HEK293 (cell line): ENCODE results near the gene PID1.

Experiments
- CTCF ChIA-PET: fragments of 350-600 bp; formaldehyde crosslinking; extraction: SDS; loops from one replicate; lab custom pipeline; 2021; ENCODE audit warnings: antibody characterized with exemption; lab: Yijun Ruan, JAX
- POLR2A ChIA-PET: fragments of 300-600 bp; formaldehyde crosslinking; extraction: SDS; loops from one replicate; lab custom pipeline; 2020; ENCODE audit warnings: antibody characterized with exemption, inconsistent platforms; lab: Yijun Ruan, JAX
- H3K27ac ChIP-seq: fragments of 200-500 bp; sonication (Bioruptor generic); 2 replicates; pipeline ENCODE4 v1.5.1; 2014; ENCODE audit warnings: low read depth, low read length, control low read depth, inconsistent platforms; ENCODE audit errors: extremely low read depth
- H3K36me3 ChIP-seq, 2 experiments: fragments of 200-500 bp in 1 of 2; sonication (Bioruptor generic) in 1 of 2; 1 replicate in 1 of 2; 2 replicates in 1 of 2; pipeline ENCODE4 v1.5.1; 2014 to 2017; ENCODE audit warnings: inconsistent platforms in 2 of 2, low read length in 2 of 2; ENCODE audit not compliant: control insufficient read depth in 2 of 2, insufficient read depth in 1 of 2
- H3K4me1 ChIP-seq: fragments of 200-500 bp; sonication (Bioruptor generic); 2 replicates; pipeline ENCODE4 v1.5.1; 2014; ENCODE audit warnings: mild to moderate bottlenecking, low read length, inconsistent platforms; ENCODE audit not compliant: control insufficient read depth, insufficient read depth
- H3K4me3 ChIP-seq: 2 replicates; pipeline ENCODE4 v1.5.1; 2011; ENCODE audit warnings: low read depth, mild to moderate bottlenecking, control low read depth, low read length, moderate library complexity
- H3K9me3 ChIP-seq: fragments of 200-500 bp; sonication (Bioruptor generic); 2 replicates; pipeline ENCODE4 v1.5.1; 2014; ENCODE audit warnings: low read depth, low read length, inconsistent platforms; ENCODE audit not compliant: control insufficient read depth, insufficient read depth
- GLI2 ChIP-seq: fragments of 450-650 bp; formaldehyde crosslinking; IDR thresholded peaks from 2 replicates; pipeline ENCODE4; 2017; ENCODE audit warnings: missing biosample characterization, missing genetic modification characterization, low read depth, borderline replicate concordance
- HOXC10 ChIP-seq: sonication (generic); formaldehyde crosslinking; IDR thresholded peaks from 2 replicates; pipeline ENCODE4 v1.8.1; 2023; ENCODE audit warnings: mild to moderate bottlenecking, missing genetic modification reagents
- KLF7 ChIP-seq: fragments of 450-650 bp; formaldehyde crosslinking; IDR thresholded peaks from 2 replicates; pipeline ENCODE4 v1.5.1; 2016; ENCODE audit warnings: missing biosample characterization, missing genetic modification characterization, borderline replicate concordance
- KLF9 ChIP-seq: fragments of 450-650 bp; formaldehyde crosslinking; IDR thresholded peaks from 2 replicates; pipeline ENCODE4 v1.5.1; 2016; ENCODE audit warnings: missing biosample characterization, missing genetic modification characterization, low read depth
- ZBTB26 ChIP-seq: fragments of 450-650 bp; formaldehyde crosslinking; optimal IDR thresholded peaks from 2 replicates; pipeline ENCODE3; 2016; ENCODE audit warnings: missing biosample characterization, mild to moderate bottlenecking, missing genetic modification characterization
- ZIC2 ChIP-seq: fragments of 450-650 bp; formaldehyde crosslinking; IDR thresholded peaks from 2 replicates; pipeline ENCODE4 v1.5.1; 2016; ENCODE audit warnings: missing biosample characterization, missing genetic modification characterization
- ZNF121 ChIP-seq: fragments of 450-650 bp; formaldehyde crosslinking; IDR thresholded peaks from 2 replicates; pipeline ENCODE4 v1.5.1; 2016; ENCODE audit warnings: missing biosample characterization, missing genetic modification characterization
- ZNF133 ChIP-seq: fragments of 450-650 bp; formaldehyde crosslinking; IDR thresholded peaks from 2 replicates; pipeline ENCODE4 v1.5.1; 2016; ENCODE audit warnings: missing biosample characterization, missing genetic modification characterization
- ZNF138 ChIP-seq: fragments of 450-650 bp; formaldehyde crosslinking; IDR thresholded peaks from 2 replicates; pipeline ENCODE4 v1.5.1; 2016; ENCODE audit warnings: missing biosample characterization, missing genetic modification characterization, borderline replicate concordance
- ZNF140 ChIP-seq: fragments of 450-650 bp; formaldehyde crosslinking; IDR thresholded peaks from 2 replicates; pipeline ENCODE4 v1.5.1; 2016; ENCODE audit warnings: missing biosample characterization, missing genetic modification characterization
- ZNF16 ChIP-seq: fragments of 450-650 bp; formaldehyde crosslinking; IDR thresholded peaks from 2 replicates; pipeline ENCODE4 v1.5.1; 2016; ENCODE audit warnings: low read depth, missing biosample characterization, missing genetic modification characterization
- ZNF202 ChIP-seq: fragments of 450-650 bp; formaldehyde crosslinking; IDR thresholded peaks from 2 replicates; pipeline ENCODE4 v1.5.1; 2016; ENCODE audit warnings: missing biosample characterization, missing genetic modification characterization, borderline replicate concordance
- ZNF280D ChIP-seq: fragments of 450-650 bp; formaldehyde crosslinking; IDR thresholded peaks from 2 replicates; pipeline ENCODE4 v1.5.1; 2016; ENCODE audit warnings: missing biosample characterization, missing genetic modification characterization
- ZNF394 ChIP-seq: fragments of 450-650 bp; formaldehyde crosslinking; IDR thresholded peaks from 2 replicates; pipeline ENCODE4 v1.5.1; 2016; ENCODE audit warnings: missing biosample characterization, missing genetic modification characterization, mild to moderate bottlenecking, moderate library complexity, borderline replicate concordance
- ZNF449 ChIP-seq: fragments of 450-650 bp; formaldehyde crosslinking; IDR thresholded peaks from 2 replicates; pipeline ENCODE4 v1.5.1; 2017; ENCODE audit warnings: missing biosample characterization, mild to moderate bottlenecking, missing genetic modification characterization, moderate library complexity
- ZNF48 ChIP-seq: fragments of 450-650 bp; formaldehyde crosslinking; IDR thresholded peaks from 2 replicates; pipeline ENCODE4 v1.5.1; 2016; ENCODE audit warnings: missing biosample characterization, missing genetic modification characterization
- ZNF548 ChIP-seq: fragments of 450-650 bp; formaldehyde crosslinking; IDR thresholded peaks from 2 replicates; pipeline ENCODE4 v1.5.1; 2016; ENCODE audit warnings: missing biosample characterization, missing genetic modification characterization
- ZNF549 ChIP-seq: fragments of 450-650 bp; IDR thresholded peaks from 2 replicates; pipeline ENCODE4 v1.5.1; 2018; ENCODE audit warnings: missing biosample characterization, missing genetic modification characterization, mild to moderate bottlenecking, inconsistent platforms, moderate library complexity
- ZNF624 ChIP-seq: fragments of 450-650 bp; formaldehyde crosslinking; IDR thresholded peaks from 2 replicates; pipeline ENCODE4 v1.5.1; 2017; ENCODE audit warnings: missing biosample characterization, missing genetic modification characterization
- ZNF654 ChIP-seq: fragments of 450-650 bp; formaldehyde crosslinking; IDR thresholded peaks from 2 replicates; pipeline ENCODE4 v1.5.1; 2016; ENCODE audit warnings: low read depth, missing biosample characterization, missing genetic modification characterization
- ZNF658 ChIP-seq: fragments of 450-650 bp; formaldehyde crosslinking; IDR thresholded peaks from 2 replicates; pipeline ENCODE4; 2016; ENCODE audit warnings: missing biosample characterization, missing genetic modification characterization

Gene PID1

GRCh38 chr2:229205704-229206103 lies 65.4 kb downstream of the PID1 start:
- no peaks in the 10 kb centered on the region for H3K9me3 ChIP-seq
- no peaks in the 10 kb centered on the region for H3K4me1 ChIP-seq
- ChIA-PET CTCF (no interaction called here), POLR2A (no interaction called here)
- H3K36me3 ChIP-seq, result no peaks in the 10 kb centered on the region
- H3K4me3 ChIP-seq, result no peak overlapping the region
- H3K27ac ChIP-seq, result no peak overlapping the region
- TF ChIP-seq ZNF133 (tag by site-specific recombination), result no peak
- no peak for TF ChIP-seq ZNF280D (tag by site-specific recombination)
- TF ChIP-seq ZNF138 (tag by site-specific recombination), result no peak
- no peak for TF ChIP-seq KLF9
- no peak for TF ChIP-seq ZNF449 (tag by site-specific recombination)
- no peak for TF ChIP-seq ZNF121
- no peak for TF ChIP-seq ZNF48 (tag by site-specific recombination)
- TF ChIP-seq ZNF658 (tag by site-specific recombination), result no peak
- TF ChIP-seq ZNF549, result no peak
- no peak for TF ChIP-seq ZNF624 (tag by site-specific recombination)
- TF ChIP-seq ZNF140 (tag by site-specific recombination), result no peak
- no peak for TF ChIP-seq ZBTB26
- TF ChIP-seq ZNF548 (tag by site-specific recombination), result no peak
- no peak for TF ChIP-seq ZNF394 (tag by site-specific recombination)
- no peak for TF ChIP-seq ZNF654 (tag by site-specific recombination)

- no peaks in the 10 kb centered on the region for H3K36me3 ChIP-seq
- no peaks in the 10 kb centered on the region for H3K4me1 ChIP-seq
- H3K4me3 ChIP-seq, result no peak overlapping the region
- CTCF ChIA-PET, result no interaction called here
- no peaks in the 10 kb centered on the region for H3K9me3 ChIP-seq
- H3K27ac ChIP-seq, result no peak overlapping the region
- TF ChIP-seq ZIC2 (tag by site-specific recombination), result no peak
- no peak for TF ChIP-seq ZNF16 (tag by site-specific recombination)
- no peak for TF ChIP-seq GLI2 (tag by site-specific recombination)
- TF ChIP-seq ZNF202 (tag by site-specific recombination), result no peak
- TF ChIP-seq KLF7, result no peak
- no peak for TF ChIP-seq HOXC10 (CRISPR knock-in tag)
- TF ChIP-seq, all 188 proteins: peak for 0
- POLR2A ChIA-PET, result no interaction called here
These were observed 68.4 kb downstream of the PID1 start for GRCh38 chr2:229202646-229203045.
